Activated CD4-positive, alpha-beta T cell treated with anti-CD3 and anti-CD28 coated beads, Interleukin-2, amount 50 U/mL, for 4 hours (primary cell): ENCODE results near the gene ADD1.
"Not testable (repeated sequence)": the region's sequence is repeated elsewhere in the genome, so short reads cannot be mapped to it uniquely, and the experiment has no call there.

Source experiments
- DNase-seq, 2 experiments: peaks; one replicate each; pipeline ENCODE4 v3.0.0-alpha.2; 2020

Gene ADD1

GRCh38 chr4:2949782-2950125, 106.1 kb downstream of the ADD1 start:
- no peak for DNase-seq

GRCh38 chr4:2950221-2950989, 106.8 kb downstream of the ADD1 start:
- no peak for DNase-seq

GRCh38 chr4:2953496-2953895, 109.9 kb downstream of the ADD1 start:
- DNase-seq: no peak

- DNase-seq: no peak
These were observed 110.9 kb downstream of the ADD1 start for GRCh38 chr4:2954358-2955185.

- not testable (repeated sequence) for DNase-seq
These were observed 111.8 kb downstream of the ADD1 start for GRCh38 chr4:2955186-2956044.

GRCh38 chr4:2958446-2958845, 114.8 kb downstream of the ADD1 start:
- DNase-seq: no peak

GRCh38 chr4:2960450-2960849, 116.8 kb downstream of the ADD1 start:
- DNase-seq: not testable (repeated sequence)

GRCh38 chr4:2961421-2961810, 117.8 kb downstream of the ADD1 start:
- no peak for DNase-seq

- no peak for DNase-seq
These were observed 118.3 kb downstream of the ADD1 start for GRCh38 chr4:2961811-2962441.

- DNase-seq: no peak
These were observed 119.0 kb downstream of the ADD1 start for GRCh38 chr4:2962614-2963174.

- peak; percentile 95 to 97 for DNase-seq
These were observed 119.7 kb downstream of the ADD1 start, which contains the start of the genes GRK4 and NOP14 for GRCh38 chr4:2963175-2963965. Gene GRK4, plus strand, starts transcription at chr4:2963571. Its CDS starts 500 bp downstream, at chr4:2964071. Gene NOP14, minus strand, starts transcription at chr4:2963406. Its CDS starts 87 bp downstream, at chr4:2963319.

- DNase-seq: no peak
These were observed 120.4 kb downstream of the ADD1 start for GRCh38 chr4:2963966-2964471.

GRCh38 chr4:2964706-2965258, 121.1 kb downstream of the ADD1 start:
- DNase-seq: no peak

- no peak for DNase-seq
These were observed 121.6 kb downstream of the ADD1 start for GRCh38 chr4:2965262-2965661.

- no peak for DNase-seq
These were observed 124.7 kb downstream of the ADD1 start for GRCh38 chr4:2968381-2968780.

GRCh38 chr4:2971275-2971674, 127.6 kb downstream of the ADD1 start:
- DNase-seq: no peak

GRCh38 chr4:2977211-2978088, 133.8 kb downstream of the ADD1 start:
- DNase-seq: no peak
